Left lung (tissue), 10 donors: Measurements from ENCODE around the gene BMAL1. TPM values are rescaled to one million over a fixed set of nuclear protein-coding genes. Genes with fewer than 3 reads are reported as not detected.
A peak's percentile ranks its signal among the peaks of the same experiment; 100 is the strongest.

Experiments used
- ATAC-seq: fragments of 200-7000 bp; cut with Tn5 transposase; one replicate; pipeline ENCODE4 v1.9.1; 2020; ENCODE audit warnings: moderate library complexity
- DNase-seq, 4 donors: peaks; one replicate each; pipeline ENCODE4 v3.0.0-alpha.2; 2013 to 2020
- H3K27ac ChIP-seq, 2 donors: fragments of 200-600 bp; sonication (generic) in 1 of 2; one replicate each; pipeline versions ENCODE4 v1.5.0 to v1.8.0; 2020 to 2021
- H3K27me3 ChIP-seq, 2 donors: fragments of 200-600 bp; sonication (generic) in 1 of 2; one replicate each; pipeline versions ENCODE4 v1.5.0 to v1.8.0; 2020 to 2021
- H3K36me3 ChIP-seq, 2 donors: fragments of 200-600 bp; sonication (generic) in 1 of 2; one replicate each; pipeline versions ENCODE4 v1.5.0 to v1.8.0; 2020 to 2021
- H3K4me1 ChIP-seq, 2 donors: fragments of 200-600 bp; one replicate each; pipeline ENCODE4 v1.8.0; 2021
- H3K4me3 ChIP-seq, 2 donors: fragments of 200-600 bp; sonication (generic) in 1 of 2; one replicate each; pipeline versions ENCODE4 v1.5.0 to v1.8.0; 2020 to 2021; ENCODE audit warnings: mild to moderate bottlenecking in 1 of 2
- H3K9me3 ChIP-seq, 2 donors: fragments of 200-600 bp; sonication (generic) in 1 of 2; one replicate each; pipeline versions ENCODE4 v1.5.0 to v1.8.0; 2020 to 2021
- intact Hi-C, 2 donors: fragments of 100-400 bp; cut with DNase I; formaldehyde crosslinking; loops; one replicate each; pipeline versions ENCODE4 v1.11.2 to v1.14.2; 2022
- polyA plus RNA-seq, 6 donors: library from polyadenylated mRNA; unstranded; fragments of 120-200 nt; gene quantifications; one replicate each; pipeline ENCODE4 v1.2.1, GENCODE V29; 2013; ENCODE audit not compliant: insufficient read length in 6 of 6
- total RNA-seq, 2 donors: library from RNA; stranded (reverse); fragmentation: NEBNext Ultra II Directional; extraction: Animal tissue kit (Norgen Biotek cat#: 25700); gene quantifications; one replicate each; pipeline ENCODE4 v1.2.1, GENCODE V29; 2021
- TF ChIP-seq, protein P1 (sequence below), 2 donors: fragments of 200-600 bp; sonication (generic) in 1 of 2; IDR thresholded peaks; one replicate each; pipeline versions ENCODE4 v1.5.0 to v1.8.0; 2021; ENCODE audit warnings: antibody characterized with exemption in 2 of 2
- donor health status: DM: no; HTN: yes; CAD: no.
- donor health status: DM: no; HTN: no; CAD: no.

Gene BMAL1
- total and polyA plus RNA-seq, 8 donors, result 10.2 to 31.6 (median 12.5) TPM

DNA sequence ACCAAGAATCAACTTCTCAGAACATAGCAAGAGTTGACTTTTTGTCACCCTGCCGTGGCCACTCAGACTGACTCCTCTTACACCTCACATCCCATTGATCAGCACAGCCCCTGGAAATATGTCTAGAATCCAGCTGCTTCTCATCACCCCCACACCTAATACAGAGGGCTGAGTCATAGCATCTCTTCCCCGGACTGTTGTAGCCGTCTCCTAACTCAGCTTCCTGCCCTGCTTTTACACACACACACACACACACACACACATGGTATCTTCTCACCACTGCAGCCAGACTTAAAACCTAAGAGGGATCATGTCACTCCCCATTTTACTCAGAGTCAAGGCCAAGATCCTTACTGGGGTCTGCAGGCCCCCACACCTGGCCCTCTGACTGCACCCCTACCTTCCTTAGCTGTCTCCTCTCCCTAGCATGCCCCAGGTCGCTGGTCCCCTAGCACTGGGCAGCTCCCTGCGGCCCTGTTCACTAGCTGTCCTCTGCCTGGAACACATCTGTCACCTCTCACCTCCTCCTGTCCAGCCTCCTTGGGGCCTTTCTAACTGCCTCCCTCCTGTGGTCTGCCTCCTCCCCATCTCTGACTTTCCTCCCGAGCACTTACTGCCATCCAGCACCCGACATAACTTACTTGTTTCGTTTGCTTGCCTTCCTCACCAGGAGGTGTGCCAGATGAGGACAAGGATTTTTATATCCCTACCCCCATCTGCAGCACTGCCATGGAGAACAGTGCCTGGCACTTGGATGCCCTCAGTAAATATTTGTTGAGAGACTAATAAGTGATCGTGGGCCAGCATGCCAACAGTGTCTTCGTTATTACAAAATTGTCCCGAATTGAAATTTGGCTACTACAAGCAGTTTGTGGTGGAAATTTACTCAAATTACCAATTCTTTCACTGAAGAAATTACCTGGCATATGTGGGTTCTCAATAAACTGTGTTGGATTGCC lies 61.9 kb downstream of the BMAL1 start:
- Histone ChIP-seq H3K27ac (peak overlapping the region in 1 of 2 donors; percentile 48), H3K27me3 (no peaks in the 10 kb centered on the region), H3K9me3 (no peaks in the 10 kb centered on the region), H3K4me3 (no peak overlapping the region), H3K4me1 (peaks cover 12 to 42% of the 10 kb centered on the region in 2 donors), H3K36me3 (no peaks in the 10 kb centered on the region)
- DNase-seq, result peak in 2 of 4 donors; percentile 52 to 53
- intact Hi-C loops, result loop anchor here in 1 of 2 donors (10.0 kb wide), 1 partner anchor 105 kb away; no protein-coding TSS in a partner anchor
- ATAC-seq, result peak; percentile 65
- TF ChIP-seq, protein P1, sequence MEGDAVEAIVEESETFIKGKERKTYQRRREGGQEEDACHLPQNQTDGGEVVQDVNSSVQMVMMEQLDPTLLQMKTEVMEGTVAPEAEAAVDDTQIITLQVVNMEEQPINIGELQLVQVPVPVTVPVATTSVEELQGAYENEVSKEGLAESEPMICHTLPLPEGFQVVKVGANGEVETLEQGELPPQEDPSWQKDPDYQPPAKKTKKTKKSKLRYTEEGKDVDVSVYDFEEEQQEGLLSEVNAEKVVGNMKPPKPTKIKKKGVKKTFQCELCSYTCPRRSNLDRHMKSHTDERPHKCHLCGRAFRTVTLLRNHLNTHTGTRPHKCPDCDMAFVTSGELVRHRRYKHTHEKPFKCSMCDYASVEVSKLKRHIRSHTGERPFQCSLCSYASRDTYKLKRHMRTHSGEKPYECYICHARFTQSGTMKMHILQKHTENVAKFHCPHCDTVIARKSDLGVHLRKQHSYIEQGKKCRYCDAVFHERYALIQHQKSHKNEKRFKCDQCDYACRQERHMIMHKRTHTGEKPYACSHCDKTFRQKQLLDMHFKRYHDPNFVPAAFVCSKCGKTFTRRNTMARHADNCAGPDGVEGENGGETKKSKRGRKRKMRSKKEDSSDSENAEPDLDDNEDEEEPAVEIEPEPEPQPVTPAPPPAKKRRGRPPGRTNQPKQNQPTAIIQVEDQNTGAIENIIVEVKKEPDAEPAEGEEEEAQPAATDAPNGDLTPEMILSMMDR (IDR thresholded peaks at IDR 0.05), result no peak

DNA sequence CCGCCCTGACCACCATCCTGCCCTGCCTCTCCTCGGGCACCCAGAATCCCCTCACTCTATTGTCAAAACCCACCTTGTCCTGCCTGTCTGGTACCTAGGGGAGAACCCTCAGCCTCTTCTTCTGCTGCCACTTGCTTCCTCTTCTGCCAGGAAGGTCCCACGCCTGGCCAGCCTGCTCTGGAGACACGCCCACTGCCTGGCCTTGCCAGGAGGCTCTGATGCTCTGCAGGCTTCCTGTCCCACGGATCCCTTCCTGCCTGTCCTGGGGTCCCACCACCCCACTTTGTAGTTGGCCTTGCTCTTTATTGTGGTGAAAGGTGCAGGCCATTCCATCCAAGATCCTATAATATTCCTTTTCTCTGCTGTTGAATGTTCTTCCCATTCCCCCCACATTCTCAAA lies 63.4 kb downstream of the BMAL1 start:
- TF ChIP-seq, protein P1 (IDR thresholded peaks at IDR 0.05), result no peak
- ATAC-seq (no peak), DNase-seq (no peak)
- Histone ChIP-seq H3K27ac (no peak overlapping the region), H3K4me3 (no peak overlapping the region), H3K27me3 (no peaks in the 10 kb centered on the region), H3K9me3 (no peaks in the 10 kb centered on the region), H3K36me3 (no peaks in the 10 kb centered on the region), H3K4me1 (peaks cover 12 to 31% of the 10 kb centered on the region in 2 donors)
- intact Hi-C loops, result loop anchor here in 1 of 2 donors (10.0 kb wide), 1 partner anchor 106 kb away; no protein-coding TSS in a partner anchor

DNA sequence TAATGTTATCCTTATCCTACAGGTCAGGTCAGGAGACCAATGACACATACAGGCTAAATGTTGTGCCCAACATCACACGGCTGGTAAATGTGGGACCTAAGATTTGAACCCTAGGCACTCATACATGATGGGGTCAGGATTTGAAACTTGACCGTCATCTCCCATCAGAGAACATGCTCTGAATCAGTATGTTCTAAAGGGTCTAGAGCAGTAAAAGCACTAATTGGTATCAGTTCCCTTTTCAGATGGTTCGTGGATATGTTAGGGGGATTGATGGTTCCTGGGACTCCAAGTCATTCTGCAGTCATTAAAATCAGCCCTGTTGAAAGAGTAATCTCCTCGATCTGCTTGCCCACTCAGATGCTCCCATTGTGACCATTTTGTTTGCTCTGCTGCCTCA lies 65.5 kb downstream of the BMAL1 start:
- intact Hi-C loops, result loop anchor here in 1 of 2 donors (10.0 kb wide), 1 partner anchor 108 kb away; no protein-coding TSS in a partner anchor
- Histone ChIP-seq H3K27me3 (no peaks in the 10 kb centered on the region), H3K4me1 (peaks cover 8 to 26% of the 10 kb centered on the region in 2 donors), H3K4me3 (no peak overlapping the region), H3K36me3 (peaks cover 0 to 6% of the 10 kb centered on the region in 2 donors), H3K9me3 (no peaks in the 10 kb centered on the region), H3K27ac (no peak overlapping the region)
- DNase-seq (no peak), ATAC-seq (no peak)
- TF ChIP-seq, protein P1 (IDR thresholded peaks at IDR 0.05), result no peak

DNA sequence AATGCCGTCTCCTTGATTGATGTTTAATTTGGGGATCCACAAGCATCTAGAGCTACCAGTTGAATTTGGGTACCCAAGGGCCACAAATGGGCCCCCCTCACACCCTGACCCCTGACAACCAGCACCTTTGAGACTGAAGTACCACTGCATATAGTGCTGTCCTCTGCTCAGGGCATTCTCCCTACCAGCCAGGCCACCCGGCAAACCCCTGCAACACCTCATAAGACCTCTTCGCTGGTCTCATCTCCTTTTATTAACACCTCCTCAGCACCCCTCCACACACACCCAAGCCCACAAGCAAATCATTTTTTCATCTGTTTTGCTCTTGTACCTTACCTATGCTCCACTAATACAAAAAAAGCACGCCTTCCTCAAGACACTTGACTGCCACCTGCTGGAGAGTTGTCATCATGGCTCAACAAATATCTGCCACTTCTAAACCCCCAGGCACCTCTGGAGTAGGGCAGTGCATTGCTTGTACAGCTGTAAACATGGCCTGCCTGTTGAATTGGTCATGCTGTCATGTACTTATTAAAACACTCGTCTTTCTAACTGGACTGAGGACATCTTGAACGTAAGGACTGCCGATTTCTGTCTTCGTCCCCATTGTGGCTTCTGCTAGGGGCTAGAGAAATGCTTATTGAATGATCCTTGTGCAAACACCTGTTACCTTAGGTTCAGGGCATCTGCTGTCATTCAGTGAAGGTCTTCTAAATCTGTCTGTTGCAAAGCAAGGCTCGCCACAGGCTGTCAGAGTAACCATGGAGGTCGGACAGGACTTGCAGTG lies 66.5 kb downstream of the BMAL1 start:
- Histone ChIP-seq H3K27ac (no peak overlapping the region), H3K4me1 (peaks cover 4 to 22% of the 10 kb centered on the region in 2 donors), H3K4me3 (no peak overlapping the region), H3K27me3 (no peaks in the 10 kb centered on the region), H3K36me3 (peaks cover 0 to 6% of the 10 kb centered on the region in 2 donors), H3K9me3 (no peaks in the 10 kb centered on the region)
- TF ChIP-seq, protein P1 (IDR thresholded peaks at IDR 0.05), result peak; percentile 63 to 74
- peak in 3 of 4 donors; percentile 52 to 75 (median 52) for DNase-seq
- ATAC-seq, result peak; percentile 80
- intact Hi-C loops, result loop anchor here in 1 of 2 donors (10.0 kb wide), 1 partner anchor 109 kb away; no protein-coding TSS in a partner anchor
